Endothelial cell of umbilical vein (primary cell): Measurements from ENCODE around the gene CDRT15. TPM values are rescaled to one million over a fixed set of nuclear protein-coding genes. Genes with fewer than 3 reads are reported as not detected.
"Not testable (repeated sequence)": the region's sequence is repeated elsewhere in the genome, so short reads cannot be mapped to it uniquely, and the experiment has no call there.

Experiments
- Bru-seq: library from RNA; stranded (reverse); fragments of 400-500 nt; gene quantifications from one replicate; lab custom pipeline; 2021; lab: Mats Ljungman, UMichigan
- BruChase-seq, 2 experiments: library from RNA; stranded (reverse); fragments of 400-500 nt; gene quantifications; one replicate each; lab custom pipeline; 2021; lab: Mats Ljungman, UMichigan
- BruUV-seq: library from RNA; stranded (reverse); fragments of 400-500 nt; replicated peaks from 2 replicates; lab custom pipeline; 2021; lab: Mats Ljungman, UMichigan
- CTCF ChIA-PET: fragments of 300-600, 350-600 bp; sonication (Branson Sonifier 250); formaldehyde crosslinking; loops from one replicate; lab custom pipeline; 2021; ENCODE audit warnings: antibody characterized with exemption, inconsistent platforms; lab: Charles Lee
- POLR2A ChIA-PET: fragments of 300-600, 350-600 bp; sonication (Branson Sonifier 250); formaldehyde crosslinking; loops from one replicate; lab custom pipeline; 2021; ENCODE audit warnings: antibody characterized with exemption, inconsistent platforms; lab: Charles Lee
- DNase-seq: peaks from one replicate; pipeline ENCODE4 v3.0.0-alpha.2; 2011; ENCODE audit warnings: low read depth, low spot score
- FAIRE-seq: peaks from 2 replicates; lab custom pipeline; 2011; peaks lifted over from hg19 to GRCh38; lab: Jason Lieb, UNC
- H2AFZ ChIP-seq: 2 replicates; pipeline ENCODE4 v1.6.0; 2012; ENCODE audit warnings: low read depth, low read length, control low read depth, inconsistent platforms
- H3K27ac ChIP-seq: 2 replicates; pipeline ENCODE4 v1.5.1; 2011; ENCODE audit warnings: low read depth, mild to moderate bottlenecking, control low read depth, low read length, moderate library complexity; ENCODE audit not compliant: insufficient read depth
- H3K27me3 ChIP-seq, 2 experiments: 2 replicates each; pipeline versions ENCODE4 v1.6.0 to v1.6.1; 2011; ENCODE audit warnings: low read length in 2 of 2, mixed read lengths in 1 of 2; ENCODE audit not compliant: control insufficient read depth in 2 of 2, insufficient read depth in 2 of 2
- H3K36me3 ChIP-seq, 2 experiments: 2 replicates in 1 of 2; 3 replicates in 1 of 2; pipeline ENCODE4 v1.5.1; 2011; ENCODE audit warnings: low read length in 2 of 2, mild to moderate bottlenecking in 1 of 2, moderate library complexity in 1 of 2; ENCODE audit not compliant: control insufficient read depth in 2 of 2, insufficient read depth in 2 of 2; ENCODE audit errors: extremely low read depth in 1 of 2
- H3K4me1 ChIP-seq: 3 replicates; pipeline ENCODE4 v1.5.1; 2011; ENCODE audit warnings: mild to moderate bottlenecking, low read length; ENCODE audit not compliant: control insufficient read depth, insufficient read depth; ENCODE audit errors: extremely low read depth
- H3K4me2 ChIP-seq: 2 replicates; pipeline ENCODE4 v1.6.1; 2011; ENCODE audit warnings: low read length, control low read depth, mixed read lengths; ENCODE audit not compliant: insufficient read depth
- H3K4me3 ChIP-seq, 3 experiments: fragments of 200-600 bp in 1 of 3; sonication (generic), shearing (Covaris generic) in 1 of 3; replicated peaks in 1 of 3; 2 replicates each; pipeline ENCODE4 v1.5.1; 2011 to 2016; ENCODE audit warnings: control low read depth in 3 of 3, low read length in 3 of 3, mild to moderate bottlenecking in 2 of 3, inconsistent platforms in 1 of 3, low read depth in 1 of 3, moderate library complexity in 1 of 3; ENCODE audit not compliant: insufficient read depth in 1 of 3
- H3K79me2 ChIP-seq: 2 replicates; pipeline ENCODE4 v1.6.0; 2012; ENCODE audit warnings: low read length, inconsistent platforms; ENCODE audit not compliant: control insufficient read depth, insufficient read depth
- H3K9ac ChIP-seq: replicated peaks from 2 replicates; pipeline ENCODE3; 2011; ENCODE audit warnings: low read length, control low read depth; ENCODE audit not compliant: insufficient read depth; ENCODE audit errors: extremely low read depth
- H3K9me1 ChIP-seq: replicated peaks from 3 replicates; pipeline ENCODE4 v1.6.0; 2011; ENCODE audit warnings: mild to moderate bottlenecking, low read length; ENCODE audit not compliant: control insufficient read depth, insufficient read depth; ENCODE audit errors: extremely low read depth
- H3K9me3 ChIP-seq: replicated peaks from 2 replicates; pipeline ENCODE4 v1.5.1; 2012; ENCODE audit warnings: low read length, inconsistent platforms; ENCODE audit not compliant: control insufficient read depth, insufficient read depth
- H4K20me1 ChIP-seq: replicated peaks from 2 replicates; pipeline ENCODE3; 2011; ENCODE audit warnings: mild to moderate bottlenecking, low read length; ENCODE audit not compliant: control insufficient read depth, insufficient read depth; ENCODE audit errors: extremely low read depth
- CTCF ChIP-seq, 2 donors: IDR thresholded peaks; 1 replicate in 1 of 2; 2 replicates in 1 of 2; pipeline ENCODE4 v1.5.1; 2011; ENCODE audit warnings: low read length in 2 of 2, mild to moderate bottlenecking in 2 of 2, moderate library complexity in 2 of 2, control low read depth in 1 of 2, inconsistent platforms in 1 of 2, low read depth in 1 of 2; ENCODE audit not compliant: insufficient read depth in 1 of 2; ENCODE audit errors: extremely low read depth in 1 of 2
- FOS ChIP-seq: IDR thresholded peaks from 2 replicates; pipeline ENCODE4 v1.6.1; 2011; ENCODE audit warnings: mild to moderate bottlenecking, low read length, moderate library complexity, borderline replicate concordance; ENCODE audit not compliant: insufficient read depth
- GATA2 ChIP-seq: IDR thresholded peaks from 2 replicates; pipeline ENCODE4 v1.7.0; 2011; ENCODE audit warnings: low read depth, mild to moderate bottlenecking, moderate library complexity, mixed read lengths, low read length; ENCODE audit not compliant: insufficient read length, insufficient read depth
- MAX ChIP-seq: IDR thresholded peaks from 2 replicates; pipeline ENCODE4 v1.6.1; 2011; ENCODE audit not compliant: insufficient read depth, insufficient read length
- MYC ChIP-seq: IDR thresholded peaks from one replicate; pipeline ENCODE4 v1.6.1; 2011; ENCODE audit warnings: mild to moderate bottlenecking, low read depth, low read length
- POLR2AphosphoS5 ChIP-seq: IDR thresholded peaks from 2 replicates; pipeline ENCODE4 v1.6.1; 2012; ENCODE audit warnings: low read depth, mild to moderate bottlenecking, control low read depth, low read length, moderate library complexity; ENCODE audit not compliant: insufficient read depth
- dilution Hi-C: fragments of 300-500 bp; cut with MboI; formaldehyde crosslinking; loops from one replicate; pipeline ENCODE4 v1.15.0; 2019; ENCODE audit warnings: low sequenced_read_pairs; ENCODE audit not compliant: extremely low pct_ligation_motif_present
- intact Hi-C: fragments of 100-400 bp; cut with micrococcal nuclease; formaldehyde crosslinking; loops from one replicate; pipeline ENCODE4 v1.10.0; 2022
- long read RNA-seq: library from polyadenylated mRNA; stranded (forward); transcript quantifications from one replicate; pipeline ENCODE4 v2.0.0, GENCODE V29; 2021
- polyA minus RNA-seq, 3 experiments: library from RNA; depleted of rRNA, polyadenylated mRNA; stranded (reverse); fragments of >200 nt; gene quantifications; 1 replicate in 1 of 3; 2 replicates in 2 of 3; pipeline ENCODE4 v1.2.3, GENCODE V29; 2011
- polyA plus RNA-seq, 4 experiments: library from polyadenylated mRNA; depleted of rRNA in 3 of 4; stranded (reverse) in 3 of 4; unstranded in 1 of 4; fragments of >200 nt; gene quantifications; 2 replicates each; pipeline versions ENCODE4 v1.2.1 to v1.2.3, GENCODE V29; 2011 to 2012; ENCODE audit warnings: missing spikeins in 1 of 4
- total RNA-seq: library from RNA; stranded (reverse); gene quantifications from 2 replicates; pipeline ENCODE4 v1.2.3, GENCODE V29; 2021

Gene CDRT15
- total RNA-seq = not detected in 2 replicates
- not detected in 2 replicates for polyA plus RNA-seq
- not detected in 2 replicates for polyA plus RNA-seq (2011; cell fraction: cytosol; rRNA removed)
- polyA plus RNA-seq (2011; cell fraction: nucleus; rRNA removed) = not detected in 2 replicates
- not detected in 2 replicates for polyA plus RNA-seq (2012)
- not detected in 2 replicates for polyA minus RNA-seq
- not detected for polyA minus RNA-seq (2011; cell fraction: cytosol; rRNA and poly(A)+ RNA removed)
- not detected in 2 replicates for polyA minus RNA-seq (2011; cell fraction: nucleus; rRNA and poly(A)+ RNA removed)
- not detected for Bru-seq, nascent RNA
- not detected for BruChase-seq, experiment 1, labeled RNA remaining after a 6-hour chase
- not detected for BruChase-seq, experiment 2, labeled RNA remaining after a 2-hour chase
- long read RNA-seq = 0 reads

GRCh38 chr17:14236762-14237161 lies at the start of gene CDRT15:
Gene CDRT15, minus strand, starts transcription at chr17:14236862. Its CDS starts 29 bp downstream, at chr17:14236833.
- BruUV-seq, CTCF ChIA-PET, H4K20me1 ChIP-seq, H3K27me3 ChIP-seq, H3K9me1 ChIP-seq, H3K4me2 ChIP-seq, dilution Hi-C loops, H2AFZ ChIP-seq, POLR2A ChIA-PET, H3K36me3 ChIP-seq, H3K27ac ChIP-seq, H3K9me3 ChIP-seq, H3K4me3 ChIP-seq, DNase-seq, H3K9ac ChIP-seq, H3K79me2 ChIP-seq, FAIRE-seq, H3K4me1 ChIP-seq: not testable (repeated sequence)
- intact Hi-C loops = loop anchor here (10.0 kb wide), 1 partner anchor 202 kb away; no protein-coding TSS in a partner anchor

- POLR2A ChIA-PET = no interaction called here
Observed at GRCh38 chr17:14282726-14283125, 46.1 kb upstream of the CDRT15 start.

More at GRCh38 chr17:14282726-14283125, 46.1 kb upstream of the CDRT15 start:
- Histone ChIP-seq H3K27me3 (no peaks in the 10 kb centered on the region), H3K4me1 (no peaks in the 10 kb centered on the region), H3K4me3 (no peak overlapping the region), H3K27ac (no peak overlapping the region), H3K79me2 (no peaks in the 10 kb centered on the region), H4K20me1 (no peaks in the 10 kb centered on the region), H3K9me1 (no peaks in the 10 kb centered on the region), H3K4me2 (no peak overlapping the region), H2AFZ (no peak overlapping the region), H3K36me3 (no peaks in the 10 kb centered on the region), H3K9me3 (no peaks in the 10 kb centered on the region), H3K9ac (no peak overlapping the region)
- TF ChIP-seq POLR2AphosphoS5 (no peak), MYC (no peak), CTCF (IDR thresholded peaks at IDR 0.05; ENCODE audit: extremely low read depth in 1 of 2, insufficient read depth in 1 of 2, low read depth in 1 of 2, low read length in 2 of 2) (no peak), GATA2 (no peak), FOS (no peak), MAX (no peak)
- FAIRE-seq (no peak), DNase-seq (no peak)
- intact Hi-C loops (no loop called here), dilution Hi-C loops (no loop called here)
- BruUV-seq = no TSS peak
- CTCF ChIA-PET = no interaction called here
